ENCODE results near the gene GINS2. TPM values are rescaled to one million over a fixed set of nuclear protein-coding genes. Genes with fewer than 3 reads are reported as not detected.
A peak's percentile ranks its signal among the peaks of the same experiment; 100 is the strongest.

The GINS2 gene
- total and polyA plus RNA-seq, 9 donors, result 0.23 to 1.6 (median 1.4) TPM

DNA sequence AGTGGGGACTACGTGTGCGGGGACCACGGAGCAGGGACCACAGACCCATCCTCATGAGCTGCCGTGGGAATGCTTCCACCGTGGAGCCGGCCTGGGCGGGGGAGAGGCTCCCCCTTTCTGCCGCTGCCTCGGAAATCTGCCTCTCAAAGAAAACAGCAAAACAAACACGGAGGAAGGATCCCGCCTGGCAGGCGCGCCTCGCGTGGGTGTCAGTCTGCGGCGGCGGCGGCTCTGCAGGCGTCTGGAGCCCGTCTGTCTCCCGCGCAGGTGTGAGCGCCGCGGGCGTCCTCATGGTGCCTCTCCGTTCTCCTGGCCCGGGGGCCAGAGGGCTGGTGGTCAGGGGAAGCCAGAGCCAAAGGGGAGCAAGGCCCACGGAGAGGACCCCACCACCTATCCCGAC is 48.2 kb downstream of the GINS2 start:
- peak in 1 of 5 donors; percentile 32 for DNase-seq
- TF ChIP-seq, protein P1, sequence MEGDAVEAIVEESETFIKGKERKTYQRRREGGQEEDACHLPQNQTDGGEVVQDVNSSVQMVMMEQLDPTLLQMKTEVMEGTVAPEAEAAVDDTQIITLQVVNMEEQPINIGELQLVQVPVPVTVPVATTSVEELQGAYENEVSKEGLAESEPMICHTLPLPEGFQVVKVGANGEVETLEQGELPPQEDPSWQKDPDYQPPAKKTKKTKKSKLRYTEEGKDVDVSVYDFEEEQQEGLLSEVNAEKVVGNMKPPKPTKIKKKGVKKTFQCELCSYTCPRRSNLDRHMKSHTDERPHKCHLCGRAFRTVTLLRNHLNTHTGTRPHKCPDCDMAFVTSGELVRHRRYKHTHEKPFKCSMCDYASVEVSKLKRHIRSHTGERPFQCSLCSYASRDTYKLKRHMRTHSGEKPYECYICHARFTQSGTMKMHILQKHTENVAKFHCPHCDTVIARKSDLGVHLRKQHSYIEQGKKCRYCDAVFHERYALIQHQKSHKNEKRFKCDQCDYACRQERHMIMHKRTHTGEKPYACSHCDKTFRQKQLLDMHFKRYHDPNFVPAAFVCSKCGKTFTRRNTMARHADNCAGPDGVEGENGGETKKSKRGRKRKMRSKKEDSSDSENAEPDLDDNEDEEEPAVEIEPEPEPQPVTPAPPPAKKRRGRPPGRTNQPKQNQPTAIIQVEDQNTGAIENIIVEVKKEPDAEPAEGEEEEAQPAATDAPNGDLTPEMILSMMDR (IDR thresholded peaks at IDR 0.05), result no peak
- TF ChIP-seq POLR2A (IDR thresholded peaks at IDR 0.05), result no peak
- no peak for TF ChIP-seq EP300 (IDR thresholded peaks at IDR 0.05)
- intact Hi-C loops (cut with DNase I), result no loop called here
- no peak overlapping the region for H3K4me3 ChIP-seq
- H3K9me3 ChIP-seq, result no peaks in the 10 kb centered on the region
- H3K36me3 ChIP-seq, result no peaks in the 10 kb centered on the region
- 54 to 64% (median 62%) methylated on average over 7 to 31 of the region's 31 CpGs for WGBS, 3 donors
- H3K27ac ChIP-seq, result no peak overlapping the region
- peaks cover 4% of the 10 kb centered on the region for H3K4me1 ChIP-seq (ENCODE audit: insufficient read depth)
- H3K27me3 ChIP-seq, result no peaks in the 10 kb centered on the region

DNA sequence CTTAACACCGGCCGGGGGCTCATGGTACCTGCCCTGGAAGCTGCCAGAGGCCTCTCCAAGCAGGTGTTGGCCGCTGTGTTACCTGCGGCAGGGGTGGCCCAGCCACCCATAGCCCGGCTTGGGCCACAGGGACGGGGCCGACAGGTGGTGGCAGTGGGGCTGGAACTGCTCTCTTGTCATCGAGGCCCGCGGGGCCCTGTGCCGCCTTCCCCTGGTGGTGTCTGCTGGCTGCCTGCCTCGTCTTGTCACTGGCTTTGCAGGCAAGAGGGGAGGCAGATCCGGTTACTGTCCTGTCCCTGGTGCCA is 48.5 kb downstream of the GINS2 start:
- WGBS, 3 donors, result 81 to 92% (median 88%) methylated on average over 13 of the region's 13 CpGs
- intact Hi-C loops (cut with DNase I), result no loop called here
- Histone ChIP-seq H3K4me1 (ENCODE audit: insufficient read depth) (peaks cover 4% of the 10 kb centered on the region), H3K36me3 (no peaks in the 10 kb centered on the region), H3K27me3 (no peaks in the 10 kb centered on the region), H3K4me3 (no peak overlapping the region), H3K27ac (no peak overlapping the region), H3K9me3 (no peaks in the 10 kb centered on the region)
- no peak for TF ChIP-seq POLR2A (IDR thresholded peaks at IDR 0.05)
- TF ChIP-seq, protein P1 (IDR thresholded peaks at IDR 0.05), result no peak
- TF ChIP-seq EP300 (IDR thresholded peaks at IDR 0.05), result no peak
- no peak for DNase-seq

DNA sequence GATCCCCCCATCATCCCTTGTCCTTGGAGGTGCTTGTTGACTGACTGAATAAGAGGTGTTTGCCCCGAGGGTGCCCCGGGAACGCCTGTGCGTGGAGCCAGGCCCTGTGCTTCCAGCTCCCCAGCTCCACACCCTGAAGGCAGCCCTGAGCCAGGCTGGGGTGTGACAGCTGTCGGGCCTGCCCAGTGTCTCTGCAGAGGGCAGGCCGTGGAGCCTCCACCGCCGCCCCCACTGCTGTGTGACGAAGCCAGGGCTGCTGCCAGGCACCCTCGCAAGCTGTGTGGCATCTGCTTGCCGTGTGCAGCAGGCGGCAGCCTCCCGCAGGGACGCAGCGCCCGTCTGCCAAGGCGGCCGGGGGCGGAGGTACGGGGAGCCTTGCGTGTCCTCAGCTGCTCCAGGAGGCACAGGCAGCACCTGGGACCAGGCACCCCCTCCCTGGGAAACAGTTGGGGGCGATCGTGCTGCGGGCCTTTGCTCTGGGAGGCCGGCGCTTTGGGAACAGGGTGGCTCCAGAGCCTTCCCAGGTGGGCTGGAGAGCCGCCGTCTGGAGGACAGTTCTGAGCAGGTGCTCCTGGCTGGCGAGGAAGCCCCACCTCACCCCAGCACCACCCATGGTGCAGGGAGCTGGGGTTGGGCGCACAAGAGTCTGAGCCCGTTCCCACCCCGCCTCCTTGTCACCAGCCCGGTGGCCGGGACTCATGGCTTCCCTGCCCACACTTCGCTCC is 49.1 kb downstream of the GINS2 start:
- intact Hi-C loops (cut with DNase I), result no loop called here
- H3K9me3 ChIP-seq, result no peaks in the 10 kb centered on the region
- H3K27me3 ChIP-seq, result no peaks in the 10 kb centered on the region
- no peaks in the 10 kb centered on the region for H3K36me3 ChIP-seq
- H3K4me3 ChIP-seq, result no peak overlapping the region
- TF ChIP-seq, protein P1 (IDR thresholded peaks at IDR 0.05), result no peak
- TF ChIP-seq POLR2A (IDR thresholded peaks at IDR 0.05), result no peak
- no peak for TF ChIP-seq EP300 (IDR thresholded peaks at IDR 0.05)
- 84 to 94% (median 85%) methylated on average over 32 to 35 of the region's 35 CpGs for WGBS, 3 donors
- DNase-seq, result no peak
- no peak overlapping the region for H3K27ac ChIP-seq
- peaks cover 4% of the 10 kb centered on the region for H3K4me1 ChIP-seq (ENCODE audit: insufficient read depth)

DNA sequence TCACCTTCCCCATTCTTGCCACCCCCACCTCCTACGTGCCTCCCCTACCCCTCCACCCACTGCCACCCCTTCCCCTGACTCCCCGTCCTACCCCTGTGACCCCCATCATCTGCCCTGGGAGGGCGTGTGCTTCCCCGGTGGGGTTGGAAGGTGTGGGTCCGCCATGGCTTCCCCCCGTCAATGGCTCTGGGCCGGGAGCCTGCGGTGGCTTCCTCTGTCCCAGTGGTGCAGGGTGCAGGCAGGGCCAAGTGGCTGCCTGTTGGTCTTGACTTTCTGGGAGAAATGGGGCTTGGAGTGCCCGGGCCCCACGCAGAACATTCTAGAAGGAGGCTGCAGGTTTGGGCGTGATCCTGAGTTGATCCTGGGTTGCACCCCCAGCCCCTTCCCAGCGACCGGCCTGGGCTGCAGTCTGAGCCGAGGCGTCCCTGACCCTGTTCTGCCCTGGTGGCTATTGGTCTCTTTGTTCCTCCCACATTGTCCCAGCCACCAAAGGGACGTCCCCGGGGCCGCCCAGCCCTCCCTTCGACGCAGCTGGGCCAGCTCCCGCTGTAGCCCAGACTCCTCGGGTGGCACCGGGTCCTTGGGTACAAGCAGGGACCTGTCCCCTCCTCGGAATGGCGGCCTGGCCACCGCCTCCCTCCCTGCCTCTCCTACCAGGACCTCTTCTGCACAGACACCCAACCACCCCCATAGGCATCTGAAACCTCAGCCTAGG is 49.9 kb downstream of the GINS2 start:
- H3K36me3 ChIP-seq, result no peaks in the 10 kb centered on the region
- H3K27me3 ChIP-seq, result no peaks in the 10 kb centered on the region
- peaks cover 4% of the 10 kb centered on the region for H3K4me1 ChIP-seq (ENCODE audit: insufficient read depth)
- no peak overlapping the region for H3K4me3 ChIP-seq
- 81 to 92% (median 87%) methylated on average over 26 of the region's 26 CpGs for WGBS, 3 donors
- H3K27ac ChIP-seq, result no peak overlapping the region
- TF ChIP-seq, protein P1 (IDR thresholded peaks at IDR 0.05), result no peak
- TF ChIP-seq POLR2A (IDR thresholded peaks at IDR 0.05) (no peak), EP300 (IDR thresholded peaks at IDR 0.05) (no peak)
- intact Hi-C loops (cut with DNase I), result no loop called here
- H3K9me3 ChIP-seq, result no peaks in the 10 kb centered on the region
- DNase-seq, result no peak

All from ovary (tissue), 9 donors.